SH-SY5Y (cell line): ENCODE measurements around the gene MPDZ.

Experiments used
- GATA2 ChIP-seq: IDR thresholded peaks from 2 replicates; pipeline ENCODE4 v1.6.1; 2011; ENCODE audit warnings: mild to moderate bottlenecking, low read depth, low read length
- GATA3 ChIP-seq: IDR thresholded peaks from 2 replicates; pipeline ENCODE4 v1.6.1; 2011; ENCODE audit warnings: low read depth, mild to moderate bottlenecking, low read length, moderate library complexity

- no peak for TF ChIP-seq GATA2
- TF ChIP-seq GATA3, result no peak
These were observed 218.1 kb downstream of the MPDZ start for GRCh38 chr9:13061390-13061789.
